ENCODE data around the gene RALA.
A peak's percentile ranks its signal among the peaks of the same experiment; 100 is the strongest.

RALA gene, protein sequence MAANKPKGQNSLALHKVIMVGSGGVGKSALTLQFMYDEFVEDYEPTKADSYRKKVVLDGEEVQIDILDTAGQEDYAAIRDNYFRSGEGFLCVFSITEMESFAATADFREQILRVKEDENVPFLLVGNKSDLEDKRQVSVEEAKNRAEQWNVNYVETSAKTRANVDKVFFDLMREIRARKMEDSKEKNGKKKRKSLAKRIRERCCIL

DNA sequence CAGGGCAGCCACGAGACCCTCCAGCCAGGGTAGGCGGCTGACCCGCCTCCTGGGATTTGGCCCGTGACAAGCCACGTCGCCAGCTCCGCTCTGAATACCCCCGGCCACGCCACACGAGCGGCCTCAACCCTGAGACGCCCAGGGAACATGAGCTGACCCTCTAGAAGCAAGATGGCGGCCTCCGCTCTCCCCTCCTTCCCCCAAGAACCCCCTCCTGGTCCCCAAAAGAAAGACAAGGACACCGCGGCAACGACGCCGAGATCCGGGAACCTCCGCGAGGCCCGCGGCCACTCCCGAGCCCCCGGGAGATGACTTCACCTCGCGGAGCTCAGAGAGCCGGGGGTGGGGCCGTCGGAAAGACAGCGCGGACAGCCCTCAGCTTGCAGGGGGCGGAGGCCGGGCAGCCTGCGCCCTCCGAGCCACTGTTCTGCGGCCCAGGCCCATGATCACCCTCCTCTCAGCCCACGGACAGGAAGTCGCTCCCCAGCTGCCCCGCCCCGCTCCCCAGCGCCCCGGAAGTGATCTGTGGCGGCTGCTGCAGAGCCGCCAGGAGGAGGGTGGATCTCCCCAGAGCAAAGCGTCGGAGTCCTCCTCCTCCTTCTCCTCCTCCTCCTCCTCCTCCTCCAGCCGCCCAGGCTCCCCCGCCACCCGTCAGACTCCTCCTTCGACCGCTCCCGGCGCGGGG, at the start of gene RALA:
Gene RALA (plus strand): TSS at position 526 of the 685 bp plus-strand sequence. CDS start 63,096 bp downstream, outside the sequence.
- DNase-seq (ENCODE audit: low read depth in 3 of 3): peak; percentile 77 to 88 (median 80)

- DNase-seq (ENCODE audit: low read depth in 3 of 3): no peak
Observed at GRCh38 chr7:39574673-39575349, 48.6 kb upstream of the RALA start.

DNA sequence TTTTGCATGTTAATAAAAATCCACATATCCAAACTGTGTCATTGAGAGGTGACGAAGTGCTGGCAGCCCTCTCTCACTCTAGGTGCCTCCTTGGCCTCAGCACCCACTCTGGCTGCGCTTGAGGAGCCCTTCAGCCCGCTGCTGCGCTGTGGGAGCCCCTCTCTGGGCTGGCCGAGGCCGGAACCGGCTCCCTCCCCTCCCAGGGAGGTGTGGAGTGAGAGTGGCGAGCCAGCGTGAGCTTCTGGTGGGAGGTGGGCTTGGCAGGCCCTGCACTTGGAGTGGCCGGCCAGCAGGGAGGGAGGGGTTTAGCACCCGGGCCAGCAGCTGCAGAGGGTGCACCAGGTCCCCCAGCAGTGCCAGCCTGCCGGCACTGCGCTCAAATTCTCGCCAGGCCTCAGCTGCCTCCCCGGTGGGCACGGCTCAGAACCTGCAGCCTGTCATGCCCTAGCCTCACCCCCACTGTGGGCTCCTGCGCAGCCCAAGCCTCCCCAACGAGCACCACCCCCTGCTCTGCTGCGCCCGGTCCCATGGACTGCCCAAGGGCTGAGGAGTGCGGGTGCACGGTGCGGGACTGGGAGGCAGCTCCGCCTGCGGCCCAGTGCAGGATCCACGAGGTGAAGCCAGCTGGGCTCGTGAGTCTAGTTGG, 46.0 kb upstream of the RALA start:
- DNase-seq (ENCODE audit: low read depth in 3 of 3): no peak

DNA sequence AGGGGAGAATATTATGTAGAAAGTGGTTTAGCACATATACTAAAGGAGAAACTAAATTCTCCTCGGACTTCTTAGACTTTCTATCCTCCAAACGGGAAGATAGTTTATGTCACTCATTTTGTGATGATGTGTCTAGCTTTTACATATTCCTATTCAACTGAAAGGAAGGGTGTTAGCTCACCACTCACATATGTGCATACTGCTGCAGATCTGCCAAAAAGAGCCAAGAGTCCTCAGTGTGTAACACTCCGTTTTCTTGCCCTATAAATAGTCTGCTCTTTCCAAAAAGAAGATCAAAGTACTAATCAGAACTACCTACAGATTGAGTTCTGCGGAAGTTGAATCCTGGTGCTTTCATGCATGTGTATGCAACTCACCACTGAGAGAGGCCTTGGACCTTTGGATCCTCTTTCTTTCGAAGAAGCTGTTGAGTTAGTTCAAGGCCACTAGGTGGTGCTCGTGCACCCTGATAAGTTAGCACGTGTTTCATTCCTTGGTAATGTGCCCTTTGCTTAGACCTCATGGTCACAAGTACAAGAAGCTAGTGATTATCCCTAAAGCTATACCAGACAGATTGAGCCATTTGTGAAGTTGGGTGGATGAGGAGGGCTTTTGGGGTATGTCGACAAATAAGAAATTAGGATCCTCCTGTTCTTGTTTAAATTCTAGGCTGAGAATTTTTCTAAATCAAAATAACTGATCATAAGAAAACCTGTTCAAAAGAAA, 43.1 kb upstream of the RALA start:
- DNase-seq (ENCODE audit: low read depth in 3 of 3): peak; percentile 46 to 61 (median 54)

- DNase-seq (ENCODE audit: low read depth in 3 of 3): no peak
Observed at GRCh38 chr7:39582536-39582935, 40.8 kb upstream of the RALA start.

- no peak for DNase-seq (ENCODE audit: low read depth in 3 of 3)
Observed at GRCh38 chr7:39583539-39583938, 39.8 kb upstream of the RALA start.

DNA sequence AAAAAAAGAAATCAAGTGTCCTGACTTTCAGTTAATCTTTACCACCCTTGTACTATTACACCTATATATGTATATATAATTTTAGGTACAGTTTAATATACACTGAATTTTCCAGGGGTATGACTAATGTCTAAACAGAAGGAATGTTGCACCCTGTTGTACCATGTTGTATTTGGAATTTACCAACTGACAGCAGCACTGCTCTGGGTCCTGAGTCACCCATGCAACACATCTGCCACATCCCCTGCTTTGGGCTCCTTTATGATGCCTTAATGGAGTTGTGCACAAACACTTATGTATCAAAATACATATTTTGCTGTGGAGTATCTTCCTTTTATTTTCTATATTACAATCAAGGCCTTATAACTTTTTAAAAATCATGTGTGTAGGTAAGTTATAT, 36.0 kb upstream of the RALA start:
- DNase-seq (ENCODE audit: low read depth in 3 of 3): no peak

GRCh38 chr7:39588416-39588815, 35.0 kb upstream of the RALA start:
- DNase-seq (ENCODE audit: low read depth in 3 of 3): no peak

GRCh38 chr7:39589323-39590111, 33.9 kb upstream of the RALA start:
- peak; percentile 44 to 53 (median 52) for DNase-seq (ENCODE audit: low read depth in 3 of 3)

DNA sequence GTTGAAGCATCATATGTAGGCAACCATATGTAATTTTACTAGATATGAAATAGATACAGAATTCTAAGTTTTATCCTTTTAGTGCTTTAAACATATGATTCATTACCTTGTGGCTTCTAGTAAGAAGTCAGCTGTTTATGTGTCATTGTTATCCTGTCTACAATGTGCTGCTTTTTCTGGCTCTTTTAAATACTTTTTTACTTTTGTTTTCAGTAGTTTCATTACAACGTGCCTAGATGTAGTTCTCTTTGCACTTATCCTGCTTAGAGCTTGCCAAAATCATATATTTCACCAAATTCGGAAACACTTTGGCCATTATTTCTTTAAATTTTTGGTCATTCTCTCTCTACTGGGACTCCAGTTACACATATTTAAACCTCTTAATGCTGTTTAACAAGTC, 30.8 kb upstream of the RALA start:
- DNase-seq (ENCODE audit: low read depth in 3 of 3): no peak

GRCh38 chr7:39594988-39595620, 28.3 kb upstream of the RALA start:
- DNase-seq (ENCODE audit: low read depth in 3 of 3): no peak

- no peak for DNase-seq (ENCODE audit: low read depth in 3 of 3)
Observed at GRCh38 chr7:39602351-39602750, 21.0 kb upstream of the RALA start.

DNA sequence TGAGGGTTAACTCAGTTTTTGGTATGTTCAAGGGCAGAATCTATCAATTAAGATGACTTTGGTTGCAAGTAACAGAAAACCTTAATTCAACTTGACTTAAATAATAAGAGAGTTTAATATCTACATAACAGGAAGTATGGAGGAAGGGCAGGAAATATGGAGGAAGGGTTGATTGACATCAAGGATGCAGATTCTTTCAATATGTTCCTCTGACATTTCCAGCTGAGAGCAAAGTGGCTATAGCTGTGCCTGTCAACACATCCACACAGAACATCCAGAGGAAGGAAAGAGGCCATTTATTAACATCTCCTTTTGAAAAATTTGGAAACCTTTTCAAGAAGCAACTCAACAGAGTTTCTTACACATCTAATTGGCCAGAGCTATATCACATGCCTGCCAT, 19.4 kb upstream of the RALA start:
- no peak for DNase-seq (ENCODE audit: low read depth in 3 of 3)

DNA sequence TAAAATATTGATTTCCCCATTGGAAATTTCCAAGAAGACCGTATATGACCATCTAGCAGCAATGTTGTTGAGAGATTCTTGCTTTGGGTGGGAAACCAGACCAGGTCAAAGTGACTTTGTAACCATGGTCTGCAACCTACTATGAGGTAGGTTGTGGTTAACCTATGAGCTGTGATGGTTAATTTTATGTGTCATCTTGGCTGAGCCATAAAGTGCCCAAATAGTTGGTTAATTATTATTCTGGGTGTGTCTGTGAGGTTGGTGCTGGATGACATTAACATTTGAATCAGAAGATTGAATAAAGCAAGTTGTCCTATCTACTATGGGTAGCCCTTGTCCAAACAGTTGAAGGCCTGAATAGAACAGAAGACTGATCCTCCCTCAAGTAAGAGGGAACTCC, 18.3 kb upstream of the RALA start:
- DNase-seq (ENCODE audit: low read depth in 3 of 3): no peak

GRCh38 chr7:39606352-39606751, 17.0 kb upstream of the RALA start:
- DNase-seq (ENCODE audit: low read depth in 3 of 3): no peak

DNA sequence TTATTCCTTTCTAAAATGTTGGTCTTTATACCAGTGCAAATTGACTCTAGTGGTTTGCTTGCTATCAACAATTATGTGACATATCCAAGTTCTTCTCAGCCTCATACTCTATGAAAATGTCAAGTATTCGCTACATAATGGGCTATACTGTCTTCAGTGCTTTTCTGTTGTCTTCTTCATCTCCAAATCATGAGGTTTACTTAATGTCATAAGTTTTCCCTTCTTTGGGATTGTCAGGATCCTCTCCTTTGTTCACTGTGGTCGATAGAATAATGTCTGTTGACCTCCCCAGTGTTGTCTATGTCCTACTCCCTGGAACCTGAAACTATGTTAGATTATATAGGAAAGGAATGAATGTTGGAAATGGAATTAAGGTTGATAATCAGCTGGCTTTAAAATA, 16.4 kb upstream of the RALA start:
- DNase-seq (ENCODE audit: low read depth in 3 of 3): no peak

GRCh38 chr7:39607865-39608264, 15.5 kb upstream of the RALA start:
- DNase-seq (ENCODE audit: low read depth in 3 of 3): no peak

DNA sequence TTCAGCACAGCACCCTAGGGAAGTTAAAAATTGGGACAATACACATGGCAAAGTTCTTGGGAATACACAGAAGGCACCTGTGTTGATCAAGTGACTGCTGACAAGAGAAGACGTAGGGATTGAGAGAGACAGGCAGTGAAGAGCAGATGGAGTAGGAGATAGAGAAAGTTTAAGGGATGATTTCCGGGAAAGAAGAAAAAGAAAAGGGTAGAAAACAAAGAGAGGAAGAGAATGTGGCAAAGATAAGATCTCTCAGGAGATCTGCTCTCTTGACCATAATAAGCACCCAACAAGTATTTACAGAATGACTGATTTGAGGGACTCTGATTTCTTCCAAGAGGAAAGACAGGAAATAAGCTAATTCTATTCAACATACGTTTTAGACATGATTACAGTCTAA, 15.1 kb upstream of the RALA start:
- DNase-seq (ENCODE audit: low read depth in 3 of 3): no peak

- DNase-seq (ENCODE audit: low read depth in 3 of 3): no peak
Observed at GRCh38 chr7:39609113-39609934, 14.0 kb upstream of the RALA start.

GRCh38 chr7:39609935-39610263, 13.5 kb upstream of the RALA start:
- no peak for DNase-seq (ENCODE audit: low read depth in 3 of 3)

Data from stimulated activated CD4-positive, alpha-beta T cell treated with anti-CD3 and anti-CD28 coated beads, TNF-alpha, amount 100 ng/mL, for 48 hours (primary cell).